Liver (tissue), 3 donors: ENCODE data around the gene INPP5E.

ENCODE experiments used
- CTCF ChIP-seq: fragments of 150-350 bp; IDR thresholded peaks from 2 replicates; pipeline ENCODE4 v1.5.1; 2017; ENCODE audit warnings: improper control_type of control experiment, low read depth, low read length; ENCODE audit not compliant: missing input control
- RAD21 ChIP-seq, 2 donors: IDR thresholded peaks; 2 replicates each; pipeline ENCODE4 v1.6.1; 2016; ENCODE audit warnings: antibody characterized with exemption in 2 of 2, mild to moderate bottlenecking in 2 of 2
- TAF1 ChIP-seq: conservative IDR thresholded peaks from 2 replicates; pipeline ENCODE4 v1.6.1; 2016; ENCODE audit warnings: antibody characterized with exemption, mild to moderate bottlenecking
- ZBTB33 ChIP-seq: IDR thresholded peaks from 2 replicates; pipeline ENCODE4 v1.6.1; 2016; ENCODE audit warnings: antibody characterized with exemption
- donor health status: healthy.
- donor health status: healthy.

GRCh38 chr9:136482793-136483588, 43.3 kb upstream of the INPP5E start, which contains the start of gene SEC16A:
- TF ChIP-seq CTCF, result no peak
- TF ChIP-seq RAD21 (IDR thresholded peaks at IDR 0.05), result no peak
- no peak for TF ChIP-seq TAF1
- no peak for TF ChIP-seq ZBTB33
